Neural cell (in vitro differentiated cells): ENCODE results near the gene DYRK2. TPM values are rescaled to one million over a fixed set of nuclear protein-coding genes. Genes with fewer than 3 reads are reported as not detected.

Experiments used
- H2AFZ ChIP-seq: fragments of 200-600, 300-800 bp; sonication (generic), shearing (Covaris generic); 2 replicates; pipeline ENCODE4 v1.6.0; 2014; ENCODE audit warnings: low read depth, mild to moderate bottlenecking, antibody characterized with exemption, low read length, moderate library complexity
- H3F3A ChIP-seq: fragments of 200-600 bp; shearing (Covaris generic); 2 replicates; pipeline ENCODE4 v1.6.1; 2016; ENCODE audit warnings: mild to moderate bottlenecking, moderate library complexity, mixed read lengths, antibody characterized with exemption, low read length; ENCODE audit not compliant: insufficient read depth, poor library complexity, severe bottlenecking
- H3K27ac ChIP-seq: fragments of 200-600, 300-800 bp; sonication (generic), shearing (Covaris generic); 2 replicates; pipeline ENCODE4 v1.5.1; 2014; ENCODE audit warnings: mild to moderate bottlenecking, low read length, moderate library complexity
- H3K27me3 ChIP-seq: fragments of 300-800, 200-600 bp; sonication (generic), shearing (Covaris generic); 2 replicates; pipeline ENCODE4 v1.6.0; 2014; ENCODE audit warnings: mild to moderate bottlenecking, low read depth, low read length, moderate library complexity; ENCODE audit not compliant: insufficient read depth
- H3K36me3 ChIP-seq: fragments of 300-800, 200-600 bp; sonication (generic), shearing (Covaris generic); 2 replicates; pipeline ENCODE4 v1.5.1; 2014; ENCODE audit warnings: mild to moderate bottlenecking, antibody characterized with exemption, low read length, moderate library complexity; ENCODE audit not compliant: insufficient read depth
- H3K4me2 ChIP-seq: fragments of 300-800, 200-600 bp; sonication (generic), shearing (Covaris generic); 2 replicates; pipeline ENCODE4 v1.6.0; 2014; ENCODE audit warnings: mild to moderate bottlenecking, low read length
- H3K4me3 ChIP-seq: fragments of 300-800, 200-600 bp; sonication (generic), shearing (Covaris generic); 2 replicates; pipeline ENCODE4 v1.5.1; 2014; ENCODE audit warnings: mild to moderate bottlenecking, low read length, moderate library complexity
- H3K79me2 ChIP-seq: fragments of 200-600 bp; shearing (Covaris generic); replicated peaks from 2 replicates; pipeline ENCODE4 v1.6.0; 2014; ENCODE audit warnings: mild to moderate bottlenecking, low read length, moderate library complexity; ENCODE audit not compliant: insufficient read depth
- H3K9ac ChIP-seq: fragments of 300-800, 200-600 bp; sonication (generic), shearing (Covaris generic); 2 replicates; pipeline ENCODE4 v1.6.1; 2016; ENCODE audit warnings: mild to moderate bottlenecking, low read length, mixed read lengths
- H3K9me2 ChIP-seq: fragments of 200-600 bp; shearing (Covaris generic); 2 replicates; pipeline ENCODE4 v1.6.1; 2016; ENCODE audit warnings: mild to moderate bottlenecking, low read length, mixed read lengths; ENCODE audit not compliant: insufficient read depth
- H3K9me3 ChIP-seq: fragments of 200-600, 300-800 bp; sonication (generic), shearing (Covaris generic); 2 replicates; pipeline ENCODE4 v1.6.1; 2016; ENCODE audit warnings: mild to moderate bottlenecking, mixed run types, low read length, moderate library complexity, mixed read lengths
- H4K20me1 ChIP-seq: fragments of 200-600 bp; shearing (Covaris generic); 2 replicates; pipeline ENCODE4 v1.6.1; 2016; ENCODE audit warnings: mild to moderate bottlenecking, mixed run types; ENCODE audit not compliant: insufficient read depth
- EP300 ChIP-seq: fragments of 450-650 bp; conservative IDR thresholded peaks from 2 replicates; pipeline ENCODE4 v1.6.1; 2014; ENCODE audit warnings: antibody characterized with exemption, mild to moderate bottlenecking, moderate library complexity; ENCODE audit not compliant: poor library complexity, severe bottlenecking
- EZH2 ChIP-seq: fragments of 200-600, 300-800 bp; shearing (Covaris generic), sonication (generic); IDR thresholded peaks from 2 replicates; pipeline ENCODE4 v1.6.1; 2014; ENCODE audit warnings: antibody characterized with exemption, low read length, borderline replicate concordance, mild to moderate bottlenecking; ENCODE audit not compliant: insufficient read depth, poor library complexity, severe bottlenecking
- MXI1 ChIP-seq: fragments of 450-650 bp; conservative IDR thresholded peaks from 2 replicates; pipeline ENCODE4 v1.6.1; 2014; ENCODE audit warnings: antibody characterized with exemption, mild to moderate bottlenecking; ENCODE audit not compliant: poor library complexity, severe bottlenecking
- POLR2AphosphoS5 ChIP-seq: IDR thresholded peaks from 2 replicates; pipeline ENCODE4 v1.6.1; 2012
- RAD21 ChIP-seq: fragments of 450-650 bp; conservative IDR thresholded peaks from 2 replicates; pipeline ENCODE4 v1.6.1; 2014; ENCODE audit warnings: antibody characterized with exemption, mild to moderate bottlenecking, moderate library complexity
- SMC3 ChIP-seq: fragments of 450-650 bp; conservative IDR thresholded peaks from 2 replicates; pipeline ENCODE4 v1.6.1; 2014; ENCODE audit warnings: antibody characterized with exemption, mild to moderate bottlenecking, moderate library complexity; ENCODE audit not compliant: poor library complexity
- TAF1 ChIP-seq: IDR thresholded peaks from 2 replicates; pipeline ENCODE4 v1.6.1; 2012; ENCODE audit warnings: low read depth
- polyA plus RNA-seq: library from polyadenylated mRNA; depleted of rRNA; stranded (reverse); fragments of >200 nt; gene quantifications from 2 replicates; pipeline ENCODE4 v1.2.3, GENCODE V29; 2014
- TF ChIP-seq, protein P1 (sequence below): IDR thresholded peaks from 2 replicates; pipeline ENCODE4 v1.6.1; 2012; ENCODE audit warnings: borderline replicate concordance
- TF ChIP-seq, protein P2 (sequence below): fragments of 450-650 bp; IDR thresholded peaks from 2 replicates; pipeline ENCODE4 v1.5.1; 2014; ENCODE audit warnings: antibody characterized with exemption, mild to moderate bottlenecking, moderate library complexity; ENCODE audit not compliant: poor library complexity, severe bottlenecking

Gene DYRK2
- polyA plus RNA-seq, 1 donor from 2014 or later = 50.6 TPM

DNA sequence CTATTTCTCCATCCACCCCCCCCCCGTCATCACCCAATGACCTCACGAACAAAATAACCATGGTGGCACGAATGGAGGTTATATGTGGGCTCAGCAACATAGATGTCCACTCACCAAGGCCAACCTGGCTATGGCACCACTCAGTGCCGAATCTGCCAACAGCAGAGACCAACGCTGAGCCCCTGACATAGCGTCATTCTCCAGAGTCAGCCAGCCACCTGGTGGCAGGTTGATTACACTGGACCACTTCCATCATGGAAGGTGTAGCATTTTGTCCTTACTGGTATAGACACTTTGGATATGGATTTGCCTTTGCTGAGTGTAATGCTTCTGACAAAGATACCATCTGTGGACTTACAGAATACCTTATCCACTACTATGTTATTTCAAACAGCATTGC lies 24.2 kb upstream of the DYRK2 start:
- no peak for TF ChIP-seq MXI1
- TF ChIP-seq EZH2 = no peak
- TF ChIP-seq RAD21 = no peak
- Histone ChIP-seq H2AFZ (no peak overlapping the region), H3K9me2 (no peaks in the 10 kb centered on the region), H3F3A (no peaks in the 10 kb centered on the region), H3K27me3 (no peaks in the 10 kb centered on the region), H3K4me3 (no peak overlapping the region), H3K27ac (no peak overlapping the region), H3K36me3 (no peaks in the 10 kb centered on the region), H3K79me2 (no peaks in the 10 kb centered on the region), H3K9me3 (no peaks in the 10 kb centered on the region), H4K20me1 (no peaks in the 10 kb centered on the region), H3K9ac (no peak overlapping the region), H3K4me2 (no peak overlapping the region)

DNA sequence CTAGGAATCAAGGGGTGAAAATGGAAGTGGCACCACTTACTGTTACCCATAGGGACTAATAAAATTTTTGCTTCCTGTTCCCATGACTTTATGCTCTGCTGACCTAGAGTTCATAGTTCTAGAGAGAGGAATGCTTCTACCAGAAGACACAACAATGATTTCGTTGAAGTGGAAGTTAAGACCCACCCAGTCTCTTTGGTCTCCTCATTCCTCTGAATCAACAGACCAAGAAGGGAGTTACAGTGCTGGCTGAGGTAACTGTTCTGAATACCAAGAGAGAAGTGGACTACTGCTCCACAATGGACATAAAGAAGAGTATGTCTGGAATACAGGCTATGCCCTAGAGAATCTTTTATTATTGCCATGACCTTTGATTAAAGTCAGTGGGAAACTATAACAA lies 23.5 kb upstream of the DYRK2 start:
- no peak overlapping the region for H3K27ac ChIP-seq
- H3K27me3 ChIP-seq = no peaks in the 10 kb centered on the region
- no peaks in the 10 kb centered on the region for H3K9me3 ChIP-seq
- no peak overlapping the region for H3K4me3 ChIP-seq
- H3K9me2 ChIP-seq = no peaks in the 10 kb centered on the region
- no peak overlapping the region for H3K4me2 ChIP-seq
- no peaks in the 10 kb centered on the region for H4K20me1 ChIP-seq
- H3K36me3 ChIP-seq = no peaks in the 10 kb centered on the region
- no peaks in the 10 kb centered on the region for H3F3A ChIP-seq
- TF ChIP-seq EP300 (no peak), TAF1 (no peak), EZH2 (no peak), RAD21 (no peak), SMC3 (no peak), POLR2AphosphoS5 (no peak)
- TF ChIP-seq, protein P1, sequence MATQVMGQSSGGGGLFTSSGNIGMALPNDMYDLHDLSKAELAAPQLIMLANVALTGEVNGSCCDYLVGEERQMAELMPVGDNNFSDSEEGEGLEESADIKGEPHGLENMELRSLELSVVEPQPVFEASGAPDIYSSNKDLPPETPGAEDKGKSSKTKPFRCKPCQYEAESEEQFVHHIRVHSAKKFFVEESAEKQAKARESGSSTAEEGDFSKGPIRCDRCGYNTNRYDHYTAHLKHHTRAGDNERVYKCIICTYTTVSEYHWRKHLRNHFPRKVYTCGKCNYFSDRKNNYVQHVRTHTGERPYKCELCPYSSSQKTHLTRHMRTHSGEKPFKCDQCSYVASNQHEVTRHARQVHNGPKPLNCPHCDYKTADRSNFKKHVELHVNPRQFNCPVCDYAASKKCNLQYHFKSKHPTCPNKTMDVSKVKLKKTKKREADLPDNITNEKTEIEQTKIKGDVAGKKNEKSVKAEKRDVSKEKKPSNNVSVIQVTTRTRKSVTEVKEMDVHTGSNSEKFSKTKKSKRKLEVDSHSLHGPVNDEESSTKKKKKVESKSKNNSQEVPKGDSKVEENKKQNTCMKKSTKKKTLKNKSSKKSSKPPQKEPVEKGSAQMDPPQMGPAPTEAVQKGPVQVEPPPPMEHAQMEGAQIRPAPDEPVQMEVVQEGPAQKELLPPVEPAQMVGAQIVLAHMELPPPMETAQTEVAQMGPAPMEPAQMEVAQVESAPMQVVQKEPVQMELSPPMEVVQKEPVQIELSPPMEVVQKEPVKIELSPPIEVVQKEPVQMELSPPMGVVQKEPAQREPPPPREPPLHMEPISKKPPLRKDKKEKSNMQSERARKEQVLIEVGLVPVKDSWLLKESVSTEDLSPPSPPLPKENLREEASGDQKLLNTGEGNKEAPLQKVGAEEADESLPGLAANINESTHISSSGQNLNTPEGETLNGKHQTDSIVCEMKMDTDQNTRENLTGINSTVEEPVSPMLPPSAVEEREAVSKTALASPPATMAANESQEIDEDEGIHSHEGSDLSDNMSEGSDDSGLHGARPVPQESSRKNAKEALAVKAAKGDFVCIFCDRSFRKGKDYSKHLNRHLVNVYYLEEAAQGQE = no peak
- TF ChIP-seq, protein P2, sequence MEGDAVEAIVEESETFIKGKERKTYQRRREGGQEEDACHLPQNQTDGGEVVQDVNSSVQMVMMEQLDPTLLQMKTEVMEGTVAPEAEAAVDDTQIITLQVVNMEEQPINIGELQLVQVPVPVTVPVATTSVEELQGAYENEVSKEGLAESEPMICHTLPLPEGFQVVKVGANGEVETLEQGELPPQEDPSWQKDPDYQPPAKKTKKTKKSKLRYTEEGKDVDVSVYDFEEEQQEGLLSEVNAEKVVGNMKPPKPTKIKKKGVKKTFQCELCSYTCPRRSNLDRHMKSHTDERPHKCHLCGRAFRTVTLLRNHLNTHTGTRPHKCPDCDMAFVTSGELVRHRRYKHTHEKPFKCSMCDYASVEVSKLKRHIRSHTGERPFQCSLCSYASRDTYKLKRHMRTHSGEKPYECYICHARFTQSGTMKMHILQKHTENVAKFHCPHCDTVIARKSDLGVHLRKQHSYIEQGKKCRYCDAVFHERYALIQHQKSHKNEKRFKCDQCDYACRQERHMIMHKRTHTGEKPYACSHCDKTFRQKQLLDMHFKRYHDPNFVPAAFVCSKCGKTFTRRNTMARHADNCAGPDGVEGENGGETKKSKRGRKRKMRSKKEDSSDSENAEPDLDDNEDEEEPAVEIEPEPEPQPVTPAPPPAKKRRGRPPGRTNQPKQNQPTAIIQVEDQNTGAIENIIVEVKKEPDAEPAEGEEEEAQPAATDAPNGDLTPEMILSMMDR = no peak
- H2AFZ ChIP-seq = no peak overlapping the region
- H3K9ac ChIP-seq = no peak overlapping the region
- H3K79me2 ChIP-seq = no peaks in the 10 kb centered on the region

DNA sequence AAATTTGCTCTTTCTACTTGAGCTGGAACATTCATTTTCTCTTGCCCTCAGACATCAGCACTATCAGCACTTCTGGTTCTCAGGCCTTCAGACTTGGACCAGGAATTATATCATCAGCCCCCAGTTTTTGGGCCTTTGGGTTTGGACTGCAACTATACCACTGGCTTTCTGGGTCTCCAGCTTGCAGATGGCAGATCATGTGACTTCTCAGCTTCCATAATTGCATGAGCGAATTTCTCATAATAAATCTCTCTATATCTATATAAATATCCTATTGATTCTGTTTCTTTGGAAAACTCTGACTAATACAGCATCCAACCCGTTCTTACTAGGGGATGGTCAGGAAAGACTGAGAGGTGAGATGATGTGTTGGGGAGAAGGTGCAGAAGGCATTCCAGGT lies 22.4 kb upstream of the DYRK2 start:
- H4K20me1 ChIP-seq = no peaks in the 10 kb centered on the region
- no peak overlapping the region for H3K4me3 ChIP-seq
- H3K9me3 ChIP-seq = no peaks in the 10 kb centered on the region
- no peaks in the 10 kb centered on the region for H3K9me2 ChIP-seq
- H3K27ac ChIP-seq = no peak overlapping the region
- no peaks in the 10 kb centered on the region for H3K36me3 ChIP-seq
- no peak for TF ChIP-seq SMC3
- no peaks in the 10 kb centered on the region for H3K79me2 ChIP-seq
- H3K4me2 ChIP-seq = no peak overlapping the region
- no peaks in the 10 kb centered on the region for H3F3A ChIP-seq
- H2AFZ ChIP-seq = no peak overlapping the region
- H3K27me3 ChIP-seq = no peaks in the 10 kb centered on the region
- H3K9ac ChIP-seq = no peak overlapping the region
